Measurements from ENCODE around the gene OR52W1.

GRCh38 chr11:6217722-6218121, 18.7 kb downstream of the OR52W1 start:
- no peak for TF ChIP-seq SIN3A (IDR thresholded peaks at IDR 0.05; ENCODE audit: borderline replicate concordance, insufficient read depth, low read length)
- TF ChIP-seq POLR2AphosphoS5 (IDR thresholded peaks at IDR 0.05; ENCODE audit: low read depth, low read length) = no peak
- TF ChIP-seq REST (IDR thresholded peaks at IDR 0.05; ENCODE audit: insufficient read depth in 1 of 2, low read depth in 2 of 2, low read length in 2 of 2) = no peak
- no peak for TF ChIP-seq TAF1 (IDR thresholded peaks at IDR 0.05; ENCODE audit: borderline replicate concordance, insufficient read depth, low read length)
